ENCODE measurements around the gene SCAP.
"Not testable (repeated sequence)": the region's sequence is repeated elsewhere in the genome, so short reads cannot be mapped to it uniquely, and the experiment has no call there.

SCAP gene

DNA sequence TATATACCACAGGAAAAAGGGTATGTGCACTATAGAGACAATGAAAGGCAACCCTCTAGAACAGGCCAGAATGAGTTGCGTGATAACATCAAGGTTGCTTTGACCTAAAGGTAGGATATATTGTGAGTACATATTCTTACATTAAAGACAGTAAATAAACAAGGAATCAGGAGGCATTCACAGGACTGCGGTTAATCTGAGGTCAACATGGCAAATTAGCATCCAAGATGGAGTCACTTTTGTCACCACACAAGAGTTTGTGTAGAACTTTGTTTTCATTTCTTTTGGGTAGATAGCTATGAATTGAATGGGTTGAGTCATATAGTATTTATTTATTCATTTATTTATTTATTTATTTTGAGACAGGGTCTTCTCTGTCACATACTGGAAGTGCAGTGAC lies 11.5 kb upstream of the SCAP start:
- H3K4me1 Mint-ChIP-seq = peaks cover 3% of the 10 kb centered on the region
- H3K27ac Mint-ChIP-seq = no peak overlapping the region
- no peaks in the 10 kb centered on the region for H3K27me3 Mint-ChIP-seq (ENCODE audit: low read depth)
- no peak for TF ChIP-seq CTCF (IDR thresholded peaks at IDR 0.05; ENCODE audit: unreplicated experiment in 3 of 3)
- peaks cover 21% of the 10 kb centered on the region for H3K36me3 Mint-ChIP-seq (ENCODE audit: low read depth)
- no peak overlapping the region for H3K4me3 Mint-ChIP-seq
- H3K9me3 Mint-ChIP-seq = no peaks in the 10 kb centered on the region

GRCh38 chr3:47485812-47486211 lies 10.1 kb upstream of the SCAP start:
- no peaks in the 10 kb centered on the region for H3K9me3 Mint-ChIP-seq

DNA sequence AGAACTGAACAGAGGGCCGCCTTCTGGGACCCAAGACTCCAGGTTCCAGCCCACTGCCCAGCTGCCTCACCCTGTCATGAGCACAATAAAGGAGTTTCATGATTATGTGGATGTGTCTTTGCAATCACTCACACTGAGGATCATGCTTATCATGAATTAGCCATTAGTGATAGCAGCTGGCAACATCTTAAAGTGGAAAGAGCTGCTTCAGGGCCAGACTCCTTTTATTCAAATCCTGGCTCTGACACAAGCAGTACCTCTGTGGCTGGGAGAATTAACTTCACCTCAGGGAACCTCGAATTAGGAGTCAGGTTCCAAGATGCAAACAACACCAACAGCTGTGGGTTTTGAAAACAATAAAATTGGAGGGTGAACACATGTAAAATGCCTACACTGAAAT lies 6.6 kb upstream of the SCAP start:
- Mint-ChIP-seq H3K4me1 (peaks cover 12% of the 10 kb centered on the region), H3K36me3 (ENCODE audit: low read depth) (peaks cover 13% of the 10 kb centered on the region), H3K4me3 (no peak overlapping the region), H3K27ac (peak overlapping the region; percentile 11 to 56 (median 51)), H3K9me3 (no peaks in the 10 kb centered on the region), H3K27me3 (ENCODE audit: low read depth) (peaks cover 4% of the 10 kb centered on the region)
- no peak for TF ChIP-seq CTCF (IDR thresholded peaks at IDR 0.05; ENCODE audit: unreplicated experiment in 3 of 3)

More at GRCh38 chr3:47485812-47486211, 10.1 kb upstream of the SCAP start:
- TF ChIP-seq CTCF (IDR thresholded peaks at IDR 0.05; ENCODE audit: unreplicated experiment in 3 of 3) = no peak
- H3K36me3 Mint-ChIP-seq (ENCODE audit: low read depth) = peaks cover 17% of the 10 kb centered on the region
- peaks cover 12% of the 10 kb centered on the region for H3K4me1 Mint-ChIP-seq
- no peak overlapping the region for H3K4me3 Mint-ChIP-seq
- no peak overlapping the region for H3K27ac Mint-ChIP-seq
- H3K27me3 Mint-ChIP-seq (ENCODE audit: low read depth) = peaks cover 1% of the 10 kb centered on the region

- H3K4me3 Mint-ChIP-seq; H3K27me3 Mint-ChIP-seq (ENCODE audit: low read depth); H3K36me3 Mint-ChIP-seq (ENCODE audit: low read depth); H3K9me3 Mint-ChIP-seq: not testable (repeated sequence)
- peaks cover 12% of the 10 kb centered on the region for H3K4me1 Mint-ChIP-seq
- peak overlapping the region; percentile 9 to 56 (median 51) for H3K27ac Mint-ChIP-seq
These were observed 6.0 kb upstream of the SCAP start for GRCh38 chr3:47481763-47482162.

DNA sequence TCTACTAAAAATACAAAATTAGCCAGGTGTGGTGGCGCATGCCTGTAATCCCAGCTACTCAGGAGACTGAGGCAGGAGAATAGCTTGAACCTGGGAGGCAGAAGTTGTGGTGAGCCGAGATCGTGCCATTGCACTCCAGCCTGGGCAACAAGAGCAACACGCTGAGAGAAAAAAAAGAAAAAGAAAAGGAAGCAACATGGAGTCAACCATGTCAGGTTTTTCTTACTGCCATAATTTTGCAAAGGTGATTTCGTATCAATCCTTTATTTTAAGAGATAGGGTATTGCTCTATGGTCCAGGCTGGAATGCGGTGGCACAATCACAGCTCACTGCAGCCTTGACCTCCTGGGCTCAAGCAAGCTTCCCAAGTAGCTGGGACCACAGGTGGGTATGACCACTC lies 4.5 kb upstream of the SCAP start:
- H3K4me1 Mint-ChIP-seq = peaks cover 13% of the 10 kb centered on the region
- H3K27me3 Mint-ChIP-seq (ENCODE audit: low read depth); H3K27ac Mint-ChIP-seq; H3K4me3 Mint-ChIP-seq; H3K36me3 Mint-ChIP-seq (ENCODE audit: low read depth); H3K9me3 Mint-ChIP-seq: not testable (repeated sequence)

DNA sequence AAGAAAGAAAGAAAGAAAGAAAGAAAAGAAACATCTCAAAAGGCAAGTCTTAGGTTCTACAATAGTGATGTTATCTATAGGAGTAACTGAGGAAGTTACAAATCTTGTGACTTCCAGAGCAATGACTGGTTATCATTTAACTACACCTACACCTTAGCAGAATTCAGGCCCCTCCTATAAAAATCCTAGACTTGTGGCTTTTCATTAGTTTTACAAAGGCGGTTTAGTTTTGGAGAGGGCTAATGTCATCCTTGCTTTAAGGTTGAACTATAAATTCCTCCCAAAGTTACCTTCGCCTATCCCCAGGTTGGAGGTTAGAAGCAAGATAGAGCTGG lies 4.1 kb upstream of the SCAP start:
- no peak overlapping the region for H3K27ac Mint-ChIP-seq
- H3K36me3 Mint-ChIP-seq (ENCODE audit: low read depth) = no peaks in the 10 kb centered on the region
- no peaks in the 10 kb centered on the region for H3K9me3 Mint-ChIP-seq
- H3K4me3 Mint-ChIP-seq = no peak overlapping the region
- no peak for TF ChIP-seq CTCF (IDR thresholded peaks at IDR 0.05; ENCODE audit: unreplicated experiment in 3 of 3)
- peaks cover 17% of the 10 kb centered on the region for H3K4me1 Mint-ChIP-seq
- peaks cover 4% of the 10 kb centered on the region for H3K27me3 Mint-ChIP-seq (ENCODE audit: low read depth)

- no peak for TF ChIP-seq CTCF (IDR thresholded peaks at IDR 0.05; ENCODE audit: unreplicated experiment in 3 of 3)
- Mint-ChIP-seq H3K27ac (peak overlapping the region in 2 of 3 experiments; percentile 14 to 60), H3K4me1 (peaks cover 26% of the 10 kb centered on the region), H3K4me3 (peak overlapping the region; percentile 50 to 75 (median 66)), H3K36me3 (ENCODE audit: low read depth) (no peaks in the 10 kb centered on the region), H3K9me3 (no peaks in the 10 kb centered on the region), H3K27me3 (ENCODE audit: low read depth) (peaks cover 4% of the 10 kb centered on the region)
These were observed 2.3 kb upstream of the SCAP start for GRCh38 chr3:47478022-47478421.
